PC-3 (cell line): Measurements from ENCODE around the gene ZNF557. TPM values are rescaled to one million over a fixed set of nuclear protein-coding genes. Genes with fewer than 3 reads are reported as not detected.
"Not testable (repeated sequence)": the region's sequence is repeated elsewhere in the genome, so short reads cannot be mapped to it uniquely, and the experiment has no call there.

Experiments
- ATAC-seq: fragments of 200-7000 bp; cut with Tn5 transposase; 2 replicates; pipeline ENCODE4 v1.9.1; 2020; ENCODE audit warnings: mild to moderate bottlenecking, moderate library complexity
- BruUV-seq: library from RNA; stranded (reverse); fragments of 400-500 nt; replicated peaks from 2 replicates; lab custom pipeline; 2021; lab: Mats Ljungman, UMichigan
- CTCF ChIA-PET: fragments of 300-600 bp; sonication (Branson Sonifier 250); formaldehyde crosslinking; loops from one replicate; lab custom pipeline; 2022; ENCODE audit warnings: antibody characterized with exemption; lab: Charles Lee
- POLR2A ChIA-PET: fragments of 300-600 bp; sonication (Branson Sonifier 250); formaldehyde crosslinking; loops from one replicate; lab custom pipeline; 2022; ENCODE audit warnings: antibody characterized with exemption; ENCODE audit not compliant: unreplicated experiment; lab: Charles Lee
- DNase-seq: peaks from one replicate; pipeline ENCODE4 v3.0.0-alpha.2; 2015
- H2AFZ ChIP-seq: fragments of 300-600 bp; sonication (generic); 2 replicates; pipeline ENCODE4 v1.6.0; 2016; ENCODE audit warnings: antibody characterized with exemption, low read length
- H3F3A ChIP-seq: fragments of 300-600 bp; sonication (generic); one replicate; pipeline ENCODE4 v1.6.0; 2017; ENCODE audit warnings: antibody characterized with exemption, low read length, control low read depth, mild to moderate bottlenecking; ENCODE audit not compliant: unreplicated experiment
- H3K27ac ChIP-seq: fragments of 300-600 bp; sonication (generic); 2 replicates; pipeline ENCODE4 v1.5.1; 2016; ENCODE audit warnings: mild to moderate bottlenecking, low read length
- H3K27me3 ChIP-seq: fragments of 300-600 bp; sonication (generic); 2 replicates; pipeline ENCODE4 v1.6.1; 2016; ENCODE audit warnings: low read length, mixed read lengths
- H3K36me3 ChIP-seq: fragments of 300-600 bp; sonication (generic); 2 replicates; pipeline ENCODE4 v1.6.1; 2016; ENCODE audit warnings: low read depth, mixed run types, low read length, mixed read lengths
- H3K4me1 ChIP-seq: fragments of 300-600 bp; sonication (generic); 2 replicates; pipeline ENCODE4 v1.5.1; 2016; ENCODE audit warnings: low read length; ENCODE audit not compliant: insufficient read depth
- H3K4me2 ChIP-seq: fragments of 300-600 bp; sonication (generic); 2 replicates; pipeline ENCODE4 v1.6.0; 2016; ENCODE audit warnings: low read length
- H3K4me3 ChIP-seq: fragments of 300-600 bp; sonication (generic); 2 replicates; pipeline ENCODE4 v1.5.1; 2016; ENCODE audit warnings: mild to moderate bottlenecking, low read length, mixed read lengths
- H3K79me2 ChIP-seq: fragments of 300-600 bp; sonication (generic); 2 replicates; pipeline ENCODE4 v1.6.1; 2017; ENCODE audit warnings: low read length, mixed read lengths
- H3K9ac ChIP-seq: fragments of 300-600 bp; sonication (generic); 2 replicates; pipeline ENCODE4 v1.6.0; 2016; ENCODE audit warnings: mild to moderate bottlenecking, low read length
- H3K9me2 ChIP-seq: fragments of 300-600 bp; sonication (generic); replicated peaks from 2 replicates; pipeline ENCODE4 v1.6.1; 2016; ENCODE audit warnings: mixed run types, low read length, mixed read lengths
- H3K9me3 ChIP-seq: fragments of 300-600 bp; sonication (generic); 2 replicates; pipeline ENCODE4 v1.6.1; 2016; ENCODE audit warnings: low read length, mixed read lengths
- H4K20me1 ChIP-seq: fragments of 300-600 bp; sonication (generic); 2 replicates; pipeline ENCODE4 v1.6.1; 2016; ENCODE audit warnings: low read length, mixed read lengths
- EZH2 ChIP-seq: fragments of 300-600 bp; sonication (generic); IDR thresholded peaks from one replicate; pipeline ENCODE4 v1.6.1; 2017; ENCODE audit warnings: antibody characterized with exemption, mild to moderate bottlenecking, low read length; ENCODE audit not compliant: unreplicated experiment
- EZH2phosphoT487 ChIP-seq: fragments of 300-600 bp; sonication (generic); IDR thresholded peaks from 2 replicates; pipeline ENCODE4 v1.6.1; 2018; ENCODE audit warnings: mild to moderate bottlenecking, antibody characterized with exemption, low read length, borderline replicate concordance
- intact Hi-C: fragments of 100-400 bp; cut with micrococcal nuclease; formaldehyde crosslinking; loops from 2 replicates; pipeline ENCODE4 v1.9.0; 2023
- total RNA-seq: library from RNA; depleted of rRNA; stranded (reverse); fragments of >200 nt; gene quantifications from 2 replicates; pipeline ENCODE4 v1.2.3, GENCODE V29; 2014
- TF ChIP-seq, protein P1 (sequence below): fragments of 300-600 bp; sonication (generic); conservative IDR thresholded peaks from 2 replicates; pipeline ENCODE4 v1.5.1; 2017; ENCODE audit warnings: antibody characterized with exemption, low read depth, mild to moderate bottlenecking, low read length

ZNF557 gene
- total RNA-seq, 1 experiment from 2014 or later = 13.7 TPM

DNA sequence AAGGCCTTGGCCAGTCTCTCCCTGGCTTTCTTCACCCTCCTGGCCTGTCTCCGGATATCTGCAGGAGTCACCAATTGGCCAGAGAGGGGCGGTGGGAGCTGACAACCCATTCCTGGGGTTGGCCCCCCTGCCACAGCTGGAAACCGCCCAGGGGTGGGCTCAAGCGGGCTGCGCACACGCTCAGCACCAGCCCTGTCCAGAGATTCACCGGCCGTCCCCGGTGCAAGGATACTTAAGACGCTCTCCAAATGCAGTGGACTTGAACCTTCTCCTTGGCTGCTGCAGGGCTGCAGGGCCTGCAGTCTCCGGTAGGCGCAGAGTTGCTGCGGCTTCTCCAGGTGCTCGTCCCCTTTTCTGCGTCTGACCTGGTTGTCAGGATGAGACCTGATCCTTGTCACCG, 13.1 kb upstream of the ZNF557 start:
- H3K27ac ChIP-seq, H3K9me3 ChIP-seq, H3K9me2 ChIP-seq, H3F3A ChIP-seq, H3K4me1 ChIP-seq, H2AFZ ChIP-seq, H3K4me2 ChIP-seq, H3K27me3 ChIP-seq, CTCF ChIA-PET, ATAC-seq, BruUV-seq, H3K36me3 ChIP-seq, POLR2A ChIA-PET, H3K4me3 ChIP-seq, DNase-seq, intact Hi-C loops, H4K20me1 ChIP-seq, H3K79me2 ChIP-seq, H3K9ac ChIP-seq: not testable (repeated sequence)

DNA sequence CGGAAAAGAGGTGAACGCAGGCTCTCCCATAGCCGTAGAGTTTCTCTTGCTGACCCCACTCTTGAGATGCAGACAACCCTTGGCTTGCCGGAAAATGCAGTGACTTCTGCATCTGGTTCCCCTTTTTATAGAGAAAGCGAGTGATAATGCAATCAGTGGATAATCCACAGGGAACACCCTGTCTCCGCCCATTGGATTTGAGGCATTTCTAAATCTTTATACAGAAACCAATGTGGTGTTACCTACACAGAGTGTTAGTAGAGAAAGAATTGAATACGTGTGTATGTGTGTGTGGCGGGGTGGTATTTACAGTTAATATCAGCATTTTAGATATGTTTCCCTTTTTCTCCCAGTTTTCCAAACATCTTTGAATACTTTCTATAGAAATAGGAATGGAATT, 10.9 kb upstream of the ZNF557 start, which contains the start of gene MBD3L3:
MBD3L3 (minus strand) TSS at position 101 of the 400 bp plus-strand sequence; CDS start at position 30, 71 bp downstream.
- H3K36me3 ChIP-seq, ATAC-seq, H3K4me2 ChIP-seq, H3K4me1 ChIP-seq, H3K27me3 ChIP-seq, H3K9ac ChIP-seq, H3F3A ChIP-seq, H4K20me1 ChIP-seq, H2AFZ ChIP-seq, H3K9me3 ChIP-seq, CTCF ChIA-PET, POLR2A ChIA-PET, H3K4me3 ChIP-seq, H3K9me2 ChIP-seq, DNase-seq, BruUV-seq, intact Hi-C loops, H3K27ac ChIP-seq, H3K79me2 ChIP-seq: not testable (repeated sequence)

DNA sequence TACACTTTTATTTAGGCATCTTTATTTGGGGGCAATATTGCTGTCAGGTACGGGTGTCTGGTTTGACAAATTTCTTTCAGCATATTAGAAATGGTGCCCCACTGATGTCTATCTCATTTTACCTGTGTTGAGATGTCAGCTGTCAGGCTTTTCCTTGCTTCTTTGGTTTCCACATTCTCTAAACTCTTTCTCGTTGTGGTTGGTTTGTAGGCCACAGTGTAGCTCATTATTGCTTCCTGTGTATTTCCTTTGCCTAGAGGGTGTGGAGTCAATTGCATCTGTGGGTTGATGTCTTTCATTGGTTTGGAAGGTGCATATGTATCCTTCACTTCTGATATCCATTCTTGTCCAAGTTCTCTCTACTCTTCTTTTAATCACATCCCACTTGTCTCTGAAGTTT, 9.5 kb upstream of the ZNF557 start:
- H3K36me3 ChIP-seq, H3K9ac ChIP-seq, H3K9me3 ChIP-seq, POLR2A ChIA-PET, H3K4me3 ChIP-seq, BruUV-seq, ATAC-seq, H3K9me2 ChIP-seq, H4K20me1 ChIP-seq, H3K4me2 ChIP-seq, H3K27ac ChIP-seq, H3K79me2 ChIP-seq, DNase-seq, intact Hi-C loops, H3K27me3 ChIP-seq, H3F3A ChIP-seq, H2AFZ ChIP-seq, H3K4me1 ChIP-seq, CTCF ChIA-PET: not testable (repeated sequence)

DNA sequence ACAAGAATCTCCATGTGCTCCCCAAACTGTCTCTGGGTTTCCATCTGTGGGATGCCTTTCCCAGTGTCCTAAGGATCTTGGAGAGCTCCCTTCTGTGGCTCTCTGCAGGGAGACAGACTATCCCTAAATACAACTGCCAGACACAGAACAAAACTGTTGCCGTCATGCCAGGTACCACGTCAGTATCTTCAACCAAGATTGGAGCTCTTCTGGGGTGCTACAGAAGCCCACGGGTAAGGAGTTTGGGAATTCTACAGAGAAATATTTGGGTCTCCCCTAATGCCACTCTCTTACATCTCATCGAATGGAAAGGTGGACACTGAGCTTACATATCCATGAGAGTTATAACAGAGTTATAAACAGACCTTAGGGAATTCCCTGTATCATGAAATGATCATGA, 6.2 kb upstream of the ZNF557 start:
- ATAC-seq (no peak), DNase-seq (no peak)
- intact Hi-C loops = no loop called here
- no peak for TF ChIP-seq EZH2phosphoT487
- TF ChIP-seq, protein P1, sequence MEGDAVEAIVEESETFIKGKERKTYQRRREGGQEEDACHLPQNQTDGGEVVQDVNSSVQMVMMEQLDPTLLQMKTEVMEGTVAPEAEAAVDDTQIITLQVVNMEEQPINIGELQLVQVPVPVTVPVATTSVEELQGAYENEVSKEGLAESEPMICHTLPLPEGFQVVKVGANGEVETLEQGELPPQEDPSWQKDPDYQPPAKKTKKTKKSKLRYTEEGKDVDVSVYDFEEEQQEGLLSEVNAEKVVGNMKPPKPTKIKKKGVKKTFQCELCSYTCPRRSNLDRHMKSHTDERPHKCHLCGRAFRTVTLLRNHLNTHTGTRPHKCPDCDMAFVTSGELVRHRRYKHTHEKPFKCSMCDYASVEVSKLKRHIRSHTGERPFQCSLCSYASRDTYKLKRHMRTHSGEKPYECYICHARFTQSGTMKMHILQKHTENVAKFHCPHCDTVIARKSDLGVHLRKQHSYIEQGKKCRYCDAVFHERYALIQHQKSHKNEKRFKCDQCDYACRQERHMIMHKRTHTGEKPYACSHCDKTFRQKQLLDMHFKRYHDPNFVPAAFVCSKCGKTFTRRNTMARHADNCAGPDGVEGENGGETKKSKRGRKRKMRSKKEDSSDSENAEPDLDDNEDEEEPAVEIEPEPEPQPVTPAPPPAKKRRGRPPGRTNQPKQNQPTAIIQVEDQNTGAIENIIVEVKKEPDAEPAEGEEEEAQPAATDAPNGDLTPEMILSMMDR = no peak
- TF ChIP-seq EZH2 = no peak
- Histone ChIP-seq H3K36me3 (no peaks in the 10 kb centered on the region), H3K9me2 (no peaks in the 10 kb centered on the region), H4K20me1 (no peaks in the 10 kb centered on the region), H3F3A (no peaks in the 10 kb centered on the region), H3K27me3 (no peaks in the 10 kb centered on the region), H3K9me3 (no peaks in the 10 kb centered on the region), H3K4me1 (no peaks in the 10 kb centered on the region), H3K4me2 (no peak overlapping the region), H3K79me2 (no peaks in the 10 kb centered on the region), H3K9ac (no peak overlapping the region), H3K4me3 (no peak overlapping the region), H2AFZ (no peak overlapping the region), H3K27ac (no peak overlapping the region)
- no TSS peak for BruUV-seq
- CTCF ChIA-PET = no interaction called here
- POLR2A ChIA-PET = no interaction called here
